ENCODE measurements around the gene ZC3H12A.

The ZC3H12A gene

DNA sequence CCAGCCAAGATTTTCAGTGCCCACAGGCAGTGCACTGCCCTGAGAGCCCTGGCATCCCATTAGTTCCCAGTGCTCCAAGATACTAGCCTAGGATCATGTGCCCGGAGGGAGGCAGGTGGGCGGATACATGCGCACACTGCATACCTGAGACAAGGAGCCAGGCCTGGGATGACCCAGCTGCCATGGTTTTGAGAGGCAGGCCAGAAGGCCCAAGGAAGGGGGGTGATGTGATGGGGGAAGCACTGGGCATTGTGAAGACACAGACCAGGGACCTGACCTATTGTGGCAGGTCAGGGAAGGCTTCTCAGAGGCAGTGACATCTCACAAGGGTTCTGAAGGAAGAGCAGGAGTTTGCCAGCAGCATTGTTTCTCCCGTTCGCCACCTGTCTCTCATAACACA lies 3.6 kb downstream of the ZC3H12A start:
- DNase-seq (ENCODE audit: insufficient read length, low spot score), result no peak
- FAIRE-seq, result no peak

DNA sequence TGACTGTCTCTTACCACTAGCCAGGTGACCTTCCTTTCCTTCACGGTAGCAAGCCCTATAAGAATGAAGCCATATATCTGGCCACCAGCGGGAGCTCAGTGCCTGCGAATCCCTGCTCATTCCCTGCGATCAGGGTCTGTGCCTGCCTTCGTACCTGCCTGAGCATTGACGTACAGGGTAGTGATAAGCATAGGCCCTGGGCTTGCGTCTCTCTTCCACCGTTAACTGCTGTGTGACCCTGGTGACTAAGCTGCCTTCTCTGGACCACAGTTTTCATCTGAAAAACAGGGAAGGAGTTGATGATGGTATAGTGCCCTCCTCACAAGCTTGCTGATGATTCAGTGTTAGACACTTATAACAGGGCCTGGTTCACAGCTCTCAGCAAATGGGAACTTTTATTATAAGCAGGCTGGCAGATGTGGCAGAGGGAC lies 4.1 kb downstream of the ZC3H12A start:
- peak; percentile 66 for FAIRE-seq

DNA sequence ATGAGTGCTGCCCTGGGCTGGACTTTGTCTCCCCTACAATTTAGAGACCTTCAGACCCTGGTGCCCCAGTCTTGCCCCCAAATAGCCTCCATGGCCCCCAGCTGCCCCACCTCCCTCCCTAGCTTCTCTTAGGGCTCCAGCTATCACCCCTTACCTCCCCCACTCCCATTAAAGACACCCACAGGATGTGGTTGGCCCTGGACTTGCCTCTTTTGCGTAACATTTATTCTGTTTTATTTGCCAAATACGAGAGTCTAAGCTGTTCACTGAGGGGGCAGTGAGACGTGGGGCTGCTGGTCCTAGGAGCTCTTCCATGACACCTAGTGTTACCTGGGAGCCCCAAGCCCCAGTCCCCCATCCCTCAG lies 4.5 kb downstream of the ZC3H12A start:
- FAIRE-seq, result peak; percentile 47
- no peak for DNase-seq (ENCODE audit: insufficient read length, low spot score)

More for the DNA sequence above, 4.1 kb downstream of the ZC3H12A start:
- DNase-seq (ENCODE audit: insufficient read length, low spot score), result no peak

DNA sequence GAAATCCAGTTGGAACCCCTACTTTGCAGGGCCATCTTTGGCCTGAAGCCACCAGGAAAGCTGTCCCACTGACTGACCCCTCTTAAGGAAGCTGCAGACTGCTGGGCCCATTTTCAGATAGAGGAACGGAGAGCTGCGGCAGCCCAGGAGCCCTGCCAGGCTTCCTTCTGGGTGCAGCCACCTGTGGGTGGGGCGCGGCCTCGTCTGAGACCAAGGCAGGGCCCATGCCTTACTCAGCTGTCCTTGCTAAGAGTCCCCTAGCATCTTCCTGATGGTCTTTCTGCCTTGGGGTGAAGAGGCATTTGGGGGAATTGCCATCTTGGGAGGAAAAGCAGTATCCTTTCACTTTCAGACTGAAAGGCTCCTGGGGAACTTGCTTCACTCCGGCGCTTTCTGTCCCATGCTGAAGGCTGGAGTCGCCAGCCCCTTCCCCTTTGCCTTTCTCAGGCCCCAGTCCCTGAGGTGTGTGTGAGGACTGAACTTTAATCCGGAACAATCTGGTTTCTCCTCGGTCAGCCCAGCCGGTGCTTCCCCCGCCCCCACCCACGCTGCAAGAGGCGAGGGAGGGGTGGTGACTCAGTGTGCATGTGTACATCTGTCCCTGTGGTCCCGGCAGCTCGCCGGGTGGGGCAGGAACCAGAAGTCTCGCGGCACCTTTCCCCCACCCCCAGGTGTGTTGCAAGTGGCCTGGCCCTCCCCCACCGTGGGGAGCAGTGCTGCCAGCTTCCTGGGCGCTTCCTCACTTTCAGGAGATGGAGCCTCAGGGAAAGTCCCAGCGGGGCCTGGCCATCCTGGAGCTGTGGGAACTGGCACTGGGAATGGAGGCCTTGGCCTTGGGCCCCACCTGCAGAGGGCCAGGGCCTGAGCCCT lies 5.1 kb downstream of the ZC3H12A start:
- peak; percentile 87 for FAIRE-seq
- peak; percentile 76 for DNase-seq (ENCODE audit: insufficient read length, low spot score)

DNA sequence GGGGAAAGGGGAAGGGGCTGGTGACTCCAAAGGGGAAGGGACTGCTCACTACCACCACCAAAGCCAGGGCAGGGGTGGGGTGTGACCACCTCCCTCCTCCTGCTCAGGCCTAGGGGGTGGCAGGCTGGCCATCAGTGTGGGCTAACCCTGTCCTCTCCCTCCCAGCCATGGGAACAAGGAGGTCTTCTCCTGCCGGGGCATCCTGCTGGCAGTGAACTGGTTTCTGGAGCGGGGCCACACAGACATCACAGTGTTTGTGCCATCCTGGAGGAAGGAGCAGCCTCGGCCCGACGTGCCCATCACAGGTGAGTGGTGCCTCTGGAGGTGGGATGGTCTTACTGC lies 5.7 kb downstream of the ZC3H12A start:
- no peak for DNase-seq (ENCODE audit: insufficient read length, low spot score)
- no peak for FAIRE-seq

DNA sequence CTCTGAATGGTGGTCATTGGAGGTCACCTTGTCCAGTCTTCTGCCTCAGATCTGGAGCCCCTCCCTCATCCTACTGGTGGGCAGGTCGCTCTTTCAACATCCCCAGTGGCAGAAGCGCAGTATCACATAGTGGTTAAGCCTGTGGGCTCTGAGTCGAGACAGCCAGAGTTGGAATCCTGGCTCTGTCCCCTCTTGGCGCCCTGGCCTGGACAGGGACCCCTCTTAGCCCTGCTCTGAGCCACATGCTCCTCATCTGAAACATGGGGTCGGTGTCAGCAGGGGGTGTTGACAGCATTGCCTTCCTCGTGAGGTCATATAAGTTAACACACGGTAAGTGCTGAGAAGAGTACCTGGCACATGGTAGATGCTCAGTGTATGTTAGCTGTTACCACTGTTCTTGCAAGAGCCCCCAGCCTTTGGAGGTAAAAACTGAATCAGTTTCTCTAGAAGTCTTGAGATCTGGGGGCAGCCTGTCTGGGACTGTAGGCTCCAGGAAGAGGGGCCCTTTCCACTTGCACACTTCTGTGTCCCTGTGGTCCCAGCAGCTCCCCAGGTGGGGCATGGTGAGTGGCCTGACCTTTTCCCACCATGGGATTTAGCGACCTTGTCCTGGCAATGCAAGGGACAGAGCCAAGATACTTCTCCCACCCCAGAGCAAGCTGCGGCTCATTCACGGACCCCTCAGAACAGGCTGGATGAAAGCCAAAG lies 6.4 kb downstream of the ZC3H12A start:
- FAIRE-seq, result no peak
- no peak for DNase-seq (ENCODE audit: insufficient read length, low spot score)

DNA sequence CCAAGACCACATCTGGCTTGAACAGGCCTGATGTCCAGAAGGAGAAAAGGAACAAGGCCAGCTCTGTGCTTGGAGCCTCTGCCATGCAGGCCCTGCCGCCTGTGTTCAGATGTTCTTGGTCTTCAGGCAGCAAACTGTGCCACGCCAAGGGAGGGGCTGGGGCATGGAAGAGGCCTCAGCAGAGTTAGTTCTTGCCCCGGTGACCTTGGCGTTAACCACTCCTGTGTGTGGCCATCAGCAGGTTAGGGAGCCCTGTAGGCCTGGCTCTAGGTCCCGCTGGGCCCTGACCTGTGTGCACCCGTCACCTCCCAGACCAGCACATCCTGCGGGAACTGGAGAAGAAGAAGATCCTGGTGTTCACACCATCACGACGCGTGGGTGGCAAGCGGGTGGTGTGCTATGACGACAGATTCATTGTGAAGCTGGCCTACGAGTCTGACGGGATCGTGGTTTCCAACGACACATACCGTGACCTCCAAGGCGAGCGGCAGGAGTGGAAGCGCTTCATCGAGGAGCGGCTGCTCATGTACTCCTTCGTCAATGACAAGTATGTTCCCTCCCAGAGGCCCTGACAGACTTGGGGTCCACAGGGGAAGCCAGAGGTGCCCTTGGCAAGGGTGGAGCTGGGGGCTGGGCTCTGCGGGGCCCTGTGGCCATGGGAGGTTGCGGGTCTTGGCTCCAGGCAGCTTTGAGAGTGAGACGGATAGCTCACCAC lies 7.1 kb downstream of the ZC3H12A start:
- no peak for FAIRE-seq
- no peak for DNase-seq (ENCODE audit: insufficient read length, low spot score)

DNA sequence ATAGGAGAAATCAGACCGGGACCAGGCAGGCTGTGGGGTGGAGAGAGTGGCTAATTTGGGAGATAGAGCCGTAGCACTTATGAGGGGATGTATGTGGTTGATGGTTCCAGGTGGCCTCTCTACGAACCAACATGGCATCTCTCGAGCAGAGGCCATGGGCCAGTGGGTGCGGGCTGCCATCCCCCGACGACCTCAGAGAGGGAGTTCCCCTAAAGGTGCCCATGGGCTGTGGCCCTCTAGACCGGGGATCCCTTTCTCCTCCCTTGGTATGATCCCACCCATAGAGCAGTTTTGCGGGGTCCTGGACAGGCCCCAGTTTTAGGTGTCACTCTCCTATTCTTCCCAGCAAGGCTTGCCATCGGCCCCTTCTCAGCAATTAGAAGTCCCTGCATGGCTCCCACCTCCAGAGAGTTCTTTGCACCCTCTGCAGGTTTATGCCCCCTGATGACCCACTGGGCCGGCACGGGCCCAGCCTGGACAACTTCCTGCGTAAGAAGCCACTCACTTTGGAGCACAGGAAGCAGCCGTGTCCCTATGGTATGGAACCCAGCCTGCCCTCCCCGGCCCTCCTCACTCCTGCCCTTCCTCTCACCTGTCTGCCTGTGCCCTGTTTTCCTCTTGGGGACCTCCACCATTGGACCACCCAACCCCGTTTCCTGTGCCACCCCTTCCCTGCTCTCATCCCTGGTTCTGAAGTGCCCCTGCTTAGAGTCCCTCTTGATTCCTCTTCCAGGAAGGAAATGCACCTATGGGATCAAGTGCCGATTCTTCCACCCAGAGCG lies 7.8 kb downstream of the ZC3H12A start:
- FAIRE-seq (no peak), DNase-seq (ENCODE audit: insufficient read length, low spot score) (no peak)

DNA sequence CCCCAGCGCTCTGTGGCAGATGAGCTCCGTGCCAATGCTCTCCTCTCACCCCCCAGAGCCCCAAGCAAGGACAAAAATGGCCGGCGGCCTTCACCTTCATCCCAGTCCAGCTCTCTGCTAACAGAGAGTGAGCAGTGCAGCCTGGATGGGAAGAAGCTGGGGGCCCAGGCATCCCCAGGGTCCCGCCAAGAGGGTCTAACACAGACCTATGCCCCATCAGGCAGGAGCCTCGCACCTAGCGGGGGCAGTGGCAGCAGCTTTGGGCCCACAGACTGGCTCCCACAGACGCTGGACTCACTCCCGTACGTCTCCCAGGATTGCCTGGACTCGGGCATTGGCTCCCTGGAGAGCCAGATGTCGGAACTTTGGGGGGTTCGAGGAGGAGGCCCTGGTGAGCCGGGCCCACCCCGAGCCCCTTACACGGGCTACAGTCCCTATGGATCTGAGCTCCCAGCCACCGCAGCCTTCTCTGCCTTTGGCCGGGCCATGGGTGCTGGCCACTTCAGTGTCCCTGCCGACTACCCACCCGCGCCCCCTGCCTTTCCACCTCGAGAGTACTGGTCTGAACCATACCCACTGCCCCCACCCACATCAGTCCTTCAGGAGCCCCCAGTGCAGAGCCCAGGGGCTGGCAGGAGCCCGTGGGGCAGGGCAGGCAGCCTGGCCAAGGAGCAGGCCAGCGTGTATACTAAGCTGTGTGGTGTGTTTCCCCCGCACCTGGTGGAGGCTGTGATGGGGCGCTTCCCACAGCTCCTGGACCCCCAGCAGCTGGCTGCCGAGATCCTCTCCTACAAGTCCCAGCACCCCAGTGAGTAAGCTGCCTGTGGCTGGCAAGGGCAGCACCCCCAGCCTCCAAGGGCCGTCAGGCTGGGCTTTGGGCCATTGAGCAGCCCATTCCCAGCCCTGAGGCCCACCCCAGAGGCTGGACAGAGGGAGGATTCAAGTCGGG lies 8.7 kb downstream of the ZC3H12A start:
- DNase-seq (ENCODE audit: insufficient read length, low spot score) (no peak), FAIRE-seq (no peak)

DNA sequence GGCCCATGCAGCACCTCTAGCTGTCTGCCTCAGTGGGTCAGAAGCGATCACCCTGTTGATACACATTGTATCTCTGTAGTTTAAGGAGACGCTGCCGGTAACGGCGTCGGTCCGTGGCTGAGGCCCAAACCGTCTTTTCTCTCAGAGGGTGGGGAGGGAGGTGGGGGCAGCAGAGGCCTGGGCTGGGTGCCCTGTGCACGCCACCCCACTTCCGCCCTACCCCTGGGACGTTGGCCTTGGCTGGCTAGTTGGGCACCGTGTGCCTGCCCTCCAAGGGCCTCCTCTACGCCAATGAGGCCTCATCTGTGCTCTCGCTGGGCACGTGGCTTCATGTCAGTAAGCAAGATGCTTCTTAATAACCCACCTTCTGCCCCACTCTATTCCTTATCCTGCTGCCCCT lies 9.4 kb downstream of the ZC3H12A start:
- DNase-seq (ENCODE audit: insufficient read length, low spot score), result no peak
- FAIRE-seq, result no peak

DNA sequence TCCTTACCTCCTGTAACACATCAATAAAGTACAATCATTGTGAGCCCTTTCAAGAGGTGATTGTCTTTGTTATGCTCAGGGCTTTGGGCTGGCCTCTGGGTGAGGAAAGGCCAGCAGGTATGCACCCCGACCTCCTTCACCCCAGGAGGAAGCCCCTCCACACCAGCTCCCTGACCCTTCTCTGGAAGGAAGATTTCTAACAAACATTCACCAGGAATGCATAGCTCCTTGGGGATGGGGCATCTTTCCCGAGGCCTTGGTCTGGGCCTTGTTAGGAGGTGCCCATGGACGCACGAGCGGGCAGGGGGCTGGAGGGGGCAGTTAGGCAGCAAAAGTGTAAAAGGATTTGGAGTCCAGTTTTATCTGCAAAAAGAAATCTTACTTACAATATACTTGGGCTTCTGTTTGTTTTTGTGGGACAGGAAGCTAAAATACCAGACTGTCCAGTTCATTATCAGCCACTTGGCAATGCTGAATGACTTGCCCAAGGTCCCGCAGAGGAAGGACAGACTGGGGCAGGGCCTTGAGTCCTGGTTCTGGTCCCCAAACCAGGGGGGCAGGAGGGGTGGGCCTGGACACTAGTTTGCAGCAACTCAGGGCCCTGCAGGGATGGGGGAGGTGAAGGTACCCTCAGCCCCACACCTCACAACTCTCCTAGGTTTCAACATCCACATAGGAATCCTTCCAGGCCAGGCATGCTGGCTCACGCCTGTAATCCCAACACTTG lies 10.1 kb downstream of the ZC3H12A start:
- FAIRE-seq, result no peak
- no peak for DNase-seq (ENCODE audit: insufficient read length, low spot score)

DNA sequence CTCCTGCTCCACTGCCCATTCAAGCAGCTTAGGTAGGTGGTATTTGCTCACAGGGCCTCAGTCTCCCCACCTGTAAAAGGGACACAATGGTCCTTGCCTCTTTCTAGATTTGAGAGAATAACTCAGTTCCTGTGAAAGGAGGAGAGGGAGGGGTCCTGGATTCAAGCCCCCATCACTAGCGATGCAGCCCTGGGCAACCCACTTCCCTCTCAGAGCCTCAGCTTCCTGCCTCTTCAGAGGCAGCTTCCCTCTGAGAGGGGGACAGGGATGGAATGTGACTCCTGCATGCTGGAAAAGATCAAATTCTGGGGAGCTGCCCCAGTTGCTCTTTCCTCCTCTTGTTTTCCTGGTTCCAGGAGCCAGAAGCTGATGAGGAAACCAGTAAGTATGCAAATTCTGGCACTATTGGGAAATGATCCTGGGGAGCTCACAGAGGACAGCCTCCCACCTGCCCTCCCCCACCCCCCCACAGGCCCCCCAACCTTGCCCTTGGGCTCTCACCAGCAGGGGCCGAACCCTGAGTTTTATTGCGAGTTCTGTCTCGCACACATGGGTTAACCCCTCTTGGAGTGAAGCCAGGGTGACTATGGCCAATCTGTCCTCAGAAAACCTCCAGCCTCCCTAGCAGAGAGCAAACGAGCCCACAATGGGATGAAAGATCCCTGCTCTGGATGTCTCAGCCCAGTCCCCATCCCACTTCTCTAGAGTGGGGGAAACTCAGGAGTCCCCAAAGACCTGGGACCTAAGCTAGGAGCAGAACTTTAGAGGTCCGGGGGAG lies 11.7 kb downstream of the ZC3H12A start:
- FAIRE-seq, result no peak
- DNase-seq (ENCODE audit: insufficient read length, low spot score), result no peak

DNA sequence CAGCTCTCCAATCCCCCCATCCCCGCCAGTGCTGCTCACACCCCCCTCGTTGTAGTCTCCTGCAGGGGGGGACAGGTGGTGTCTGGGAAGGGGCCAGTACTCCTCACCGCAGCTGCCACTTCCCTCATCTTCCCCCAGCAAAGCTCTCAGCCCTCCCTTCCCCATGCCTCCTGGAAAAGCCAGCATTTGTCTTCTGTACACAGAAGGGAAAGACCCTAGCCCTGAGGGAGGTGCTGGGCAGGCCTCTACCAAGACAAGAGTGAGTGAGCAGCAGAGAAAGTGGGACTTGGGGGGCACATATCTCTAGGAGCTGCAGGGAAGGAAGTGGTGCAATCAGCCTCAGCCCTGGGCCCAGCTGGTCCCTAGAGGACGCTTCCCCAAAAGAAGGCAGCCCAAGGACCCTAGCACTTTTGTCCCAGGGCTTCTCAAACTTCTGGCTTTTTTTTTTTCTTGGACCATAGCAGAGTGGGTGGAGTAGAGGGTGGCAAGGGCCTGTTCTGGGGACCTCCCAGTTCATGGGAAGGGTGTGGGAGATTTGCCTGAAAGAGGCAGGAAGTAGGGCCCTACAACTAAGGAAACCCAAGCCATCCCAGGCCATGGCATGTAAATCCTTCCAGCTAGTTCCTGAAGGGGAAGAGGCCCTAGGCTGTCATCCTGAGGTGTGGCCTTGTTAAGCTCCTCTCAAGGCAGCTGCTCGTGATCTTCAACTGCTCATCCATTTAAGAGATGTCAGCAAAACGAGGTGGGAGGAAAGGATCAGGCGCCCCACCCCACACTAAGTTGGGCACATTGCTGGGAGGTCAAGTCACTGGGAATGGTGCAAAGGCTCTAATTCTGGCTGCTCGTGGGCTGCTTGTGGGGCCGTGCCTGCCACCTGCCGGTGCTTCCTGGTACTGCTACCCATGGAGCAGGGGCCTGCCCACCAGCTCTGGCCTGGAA lies 12.6 kb downstream of the ZC3H12A start:
- DNase-seq (ENCODE audit: insufficient read length, low spot score) (peak; percentile 73), FAIRE-seq (peak; percentile 71)

DNA sequence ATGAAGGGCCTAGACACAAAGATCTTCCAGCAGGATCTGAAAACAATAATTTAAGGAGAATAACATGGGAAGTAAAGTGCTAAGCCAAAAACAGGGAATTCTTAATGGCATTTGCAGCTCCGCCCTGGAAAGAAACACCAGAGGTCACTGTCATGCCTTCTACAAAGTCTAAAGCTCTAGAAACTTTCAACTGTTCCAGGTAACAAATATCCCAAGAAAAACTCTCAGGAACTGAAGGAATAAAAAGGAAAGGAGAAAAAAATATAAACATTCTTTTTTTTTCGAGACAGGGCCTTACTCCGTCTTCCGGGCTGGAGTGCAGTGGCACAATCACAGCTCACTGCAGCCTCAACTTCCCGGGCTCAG lies 13.2 kb downstream of the ZC3H12A start:
- FAIRE-seq, result no peak
- DNase-seq (ENCODE audit: insufficient read length, low spot score), result no peak

DNA sequence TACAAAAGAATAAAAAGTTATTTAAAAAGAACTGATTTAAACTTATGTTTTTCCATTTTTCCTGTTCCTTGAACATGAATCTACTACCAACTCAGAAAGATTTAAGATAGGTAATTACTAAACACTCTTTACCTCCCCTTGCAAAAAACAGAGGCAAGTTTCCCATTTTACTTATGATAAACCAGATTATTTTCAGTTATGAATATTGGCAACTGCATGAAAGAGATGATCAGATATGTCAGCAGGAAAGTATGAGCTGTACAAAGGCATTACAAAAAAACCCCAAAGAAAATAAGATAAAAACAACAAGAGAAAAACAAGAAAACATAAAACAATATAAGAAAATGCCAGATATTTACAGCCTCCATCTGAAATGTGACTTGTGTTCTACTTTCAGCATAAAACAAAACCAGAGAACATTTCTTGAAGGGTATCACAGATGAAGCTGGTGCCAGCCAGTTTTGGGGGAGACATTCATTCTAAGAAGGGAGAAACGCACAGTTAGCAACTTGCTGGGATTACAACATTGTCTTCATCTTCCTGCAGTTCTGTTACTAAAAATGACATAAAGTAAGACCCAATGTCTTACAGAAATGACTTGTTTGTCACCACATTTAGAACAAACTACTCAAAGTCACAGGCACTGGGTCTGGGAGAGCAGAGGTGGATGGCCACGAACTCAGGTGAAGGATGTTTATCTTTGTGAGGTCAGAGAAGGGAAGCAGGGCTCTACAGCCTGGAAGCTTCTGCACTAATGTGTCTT lies 19.1 kb downstream of the ZC3H12A start:
- FAIRE-seq, result peak; percentile 57
- DNase-seq (ENCODE audit: insufficient read length, low spot score), result no peak

DNA sequence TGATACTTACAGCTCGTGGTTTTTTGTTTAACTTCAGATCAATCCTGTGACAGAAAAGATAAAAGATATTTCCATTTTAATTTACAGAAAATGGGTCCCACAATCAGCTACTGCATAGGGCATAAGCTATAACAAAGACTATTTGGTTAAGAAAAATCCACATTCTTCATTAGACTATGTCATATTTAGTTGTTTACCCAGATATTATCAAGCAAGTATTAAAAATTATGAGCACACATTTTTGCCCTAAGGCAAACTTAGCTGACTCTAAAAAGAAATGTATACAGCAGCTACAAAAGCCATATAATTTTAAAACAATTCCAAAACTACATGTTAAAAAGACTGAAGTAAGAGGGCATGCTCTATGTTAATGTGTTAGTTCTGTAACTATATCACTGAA lies 21.5 kb downstream of the ZC3H12A start:
- DNase-seq (ENCODE audit: insufficient read length, low spot score), result no peak
- no peak for FAIRE-seq

DNA sequence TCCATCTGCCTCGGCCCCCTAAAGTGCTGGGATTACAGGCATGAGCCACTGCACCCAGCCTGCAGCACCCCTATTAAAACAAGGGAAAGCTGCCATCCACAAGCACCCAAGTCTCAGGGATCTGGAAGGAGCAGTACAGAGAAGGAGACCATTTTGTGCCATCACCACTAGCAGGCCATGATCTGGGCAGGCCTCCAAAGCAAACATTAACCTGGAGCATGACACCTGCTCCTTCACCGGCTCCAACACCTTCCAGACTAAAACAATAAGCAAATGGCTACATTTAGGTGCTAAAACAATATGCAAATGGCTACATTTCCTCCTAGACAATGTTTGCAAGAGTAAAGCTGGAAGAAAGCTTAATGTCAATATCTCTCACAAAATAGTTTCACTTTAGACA lies 23.5 kb downstream of the ZC3H12A start:
- FAIRE-seq, result no peak
- DNase-seq (ENCODE audit: insufficient read length, low spot score), result no peak
